GM23338 (cell line): Measurements from ENCODE around the gene CDC14B.
"Not testable (repeated sequence)": the region's sequence is repeated elsewhere in the genome, so short reads cannot be mapped to it uniquely, and the experiment has no call there.

Experiments used
- EZH2 ChIP-seq: fragments of 200-600 bp; sonication (generic); IDR thresholded peaks from one replicate; pipeline ENCODE4 v1.8.0; 2017; ENCODE audit warnings: antibody characterized with exemption, mild to moderate bottlenecking, low read depth; ENCODE audit not compliant: unreplicated experiment
- JUNB ChIP-seq: IDR thresholded peaks from one replicate; pipeline ENCODE4 v1.6.1; 2016; ENCODE audit warnings: antibody characterized with exemption; ENCODE audit not compliant: unreplicated experiment
- POLR2AphosphoS5 ChIP-seq: IDR thresholded peaks from 2 replicates; pipeline ENCODE4 v1.6.1; 2016; ENCODE audit warnings: antibody characterized with exemption, low read depth
- ZNF114 ChIP-seq: fragments of 250-450 bp; sonication (Bioruptor Pico); IDR thresholded peaks from 2 replicates; pipeline ENCODE4 v1.5.0; 2020; ENCODE audit warnings: mild to moderate bottlenecking, moderate library complexity
- TF ChIP-seq, protein P1 (sequence below), 2 experiments: fragments of 200-600 bp in 1 of 2; sonication (generic) in 1 of 2; conservative IDR thresholded peaks; 2 replicates each; pipeline versions ENCODE4 v1.5.1 to v1.6.1; 2016 to 2017; ENCODE audit warnings: antibody characterized with exemption in 2 of 2, low read depth in 2 of 2, mild to moderate bottlenecking in 2 of 2, moderate library complexity in 1 of 2
- TF ChIP-seq, protein P2 (sequence below): IDR thresholded peaks from 2 replicates; pipeline ENCODE4 v1.6.1; 2016; ENCODE audit warnings: antibody characterized with exemption
- TF ChIP-seq, protein P3 (sequence below): IDR thresholded peaks from one replicate; pipeline ENCODE4 v1.6.1; 2018; ENCODE audit warnings: antibody characterized with exemption; ENCODE audit not compliant: unreplicated experiment

DNA sequence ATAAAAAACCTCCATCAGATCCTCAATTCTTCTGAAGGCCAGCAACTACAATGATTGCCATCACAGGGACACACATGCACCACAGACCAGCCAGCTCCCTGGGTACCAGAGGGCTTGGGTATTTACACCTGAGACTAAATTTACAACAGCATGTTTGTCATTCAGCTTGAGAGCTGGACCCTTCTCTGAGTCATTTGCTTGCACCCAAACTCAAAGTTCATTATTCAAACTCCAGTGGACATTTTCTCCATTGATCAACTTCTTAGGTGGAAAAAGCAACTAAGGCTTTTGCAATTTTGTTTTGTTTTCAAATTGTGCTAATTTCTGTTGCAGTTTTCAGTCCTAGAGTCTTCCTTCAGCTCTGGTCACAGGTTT lies 116.3 kb downstream of the CDC14B start:
- not testable (repeated sequence) for TF ChIP-seq POLR2AphosphoS5; EZH2; JUNB; ZNF114 (CRISPR knock-in tag)
- TF ChIP-seq, protein P1, sequence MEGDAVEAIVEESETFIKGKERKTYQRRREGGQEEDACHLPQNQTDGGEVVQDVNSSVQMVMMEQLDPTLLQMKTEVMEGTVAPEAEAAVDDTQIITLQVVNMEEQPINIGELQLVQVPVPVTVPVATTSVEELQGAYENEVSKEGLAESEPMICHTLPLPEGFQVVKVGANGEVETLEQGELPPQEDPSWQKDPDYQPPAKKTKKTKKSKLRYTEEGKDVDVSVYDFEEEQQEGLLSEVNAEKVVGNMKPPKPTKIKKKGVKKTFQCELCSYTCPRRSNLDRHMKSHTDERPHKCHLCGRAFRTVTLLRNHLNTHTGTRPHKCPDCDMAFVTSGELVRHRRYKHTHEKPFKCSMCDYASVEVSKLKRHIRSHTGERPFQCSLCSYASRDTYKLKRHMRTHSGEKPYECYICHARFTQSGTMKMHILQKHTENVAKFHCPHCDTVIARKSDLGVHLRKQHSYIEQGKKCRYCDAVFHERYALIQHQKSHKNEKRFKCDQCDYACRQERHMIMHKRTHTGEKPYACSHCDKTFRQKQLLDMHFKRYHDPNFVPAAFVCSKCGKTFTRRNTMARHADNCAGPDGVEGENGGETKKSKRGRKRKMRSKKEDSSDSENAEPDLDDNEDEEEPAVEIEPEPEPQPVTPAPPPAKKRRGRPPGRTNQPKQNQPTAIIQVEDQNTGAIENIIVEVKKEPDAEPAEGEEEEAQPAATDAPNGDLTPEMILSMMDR (conservative IDR thresholded peaks at IDR 0.05; ENCODE audit: low read depth in 2 of 2), result not testable (repeated sequence)
- TF ChIP-seq, protein P2, sequence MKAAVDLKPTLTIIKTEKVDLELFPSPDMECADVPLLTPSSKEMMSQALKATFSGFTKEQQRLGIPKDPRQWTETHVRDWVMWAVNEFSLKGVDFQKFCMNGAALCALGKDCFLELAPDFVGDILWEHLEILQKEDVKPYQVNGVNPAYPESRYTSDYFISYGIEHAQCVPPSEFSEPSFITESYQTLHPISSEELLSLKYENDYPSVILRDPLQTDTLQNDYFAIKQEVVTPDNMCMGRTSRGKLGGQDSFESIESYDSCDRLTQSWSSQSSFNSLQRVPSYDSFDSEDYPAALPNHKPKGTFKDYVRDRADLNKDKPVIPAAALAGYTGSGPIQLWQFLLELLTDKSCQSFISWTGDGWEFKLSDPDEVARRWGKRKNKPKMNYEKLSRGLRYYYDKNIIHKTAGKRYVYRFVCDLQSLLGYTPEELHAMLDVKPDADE, result not testable (repeated sequence)
- TF ChIP-seq, protein P3, sequence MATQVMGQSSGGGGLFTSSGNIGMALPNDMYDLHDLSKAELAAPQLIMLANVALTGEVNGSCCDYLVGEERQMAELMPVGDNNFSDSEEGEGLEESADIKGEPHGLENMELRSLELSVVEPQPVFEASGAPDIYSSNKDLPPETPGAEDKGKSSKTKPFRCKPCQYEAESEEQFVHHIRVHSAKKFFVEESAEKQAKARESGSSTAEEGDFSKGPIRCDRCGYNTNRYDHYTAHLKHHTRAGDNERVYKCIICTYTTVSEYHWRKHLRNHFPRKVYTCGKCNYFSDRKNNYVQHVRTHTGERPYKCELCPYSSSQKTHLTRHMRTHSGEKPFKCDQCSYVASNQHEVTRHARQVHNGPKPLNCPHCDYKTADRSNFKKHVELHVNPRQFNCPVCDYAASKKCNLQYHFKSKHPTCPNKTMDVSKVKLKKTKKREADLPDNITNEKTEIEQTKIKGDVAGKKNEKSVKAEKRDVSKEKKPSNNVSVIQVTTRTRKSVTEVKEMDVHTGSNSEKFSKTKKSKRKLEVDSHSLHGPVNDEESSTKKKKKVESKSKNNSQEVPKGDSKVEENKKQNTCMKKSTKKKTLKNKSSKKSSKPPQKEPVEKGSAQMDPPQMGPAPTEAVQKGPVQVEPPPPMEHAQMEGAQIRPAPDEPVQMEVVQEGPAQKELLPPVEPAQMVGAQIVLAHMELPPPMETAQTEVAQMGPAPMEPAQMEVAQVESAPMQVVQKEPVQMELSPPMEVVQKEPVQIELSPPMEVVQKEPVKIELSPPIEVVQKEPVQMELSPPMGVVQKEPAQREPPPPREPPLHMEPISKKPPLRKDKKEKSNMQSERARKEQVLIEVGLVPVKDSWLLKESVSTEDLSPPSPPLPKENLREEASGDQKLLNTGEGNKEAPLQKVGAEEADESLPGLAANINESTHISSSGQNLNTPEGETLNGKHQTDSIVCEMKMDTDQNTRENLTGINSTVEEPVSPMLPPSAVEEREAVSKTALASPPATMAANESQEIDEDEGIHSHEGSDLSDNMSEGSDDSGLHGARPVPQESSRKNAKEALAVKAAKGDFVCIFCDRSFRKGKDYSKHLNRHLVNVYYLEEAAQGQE, result not testable (repeated sequence)
